ENCODE measurements around the gene OGDH.

OGDH gene

DNA sequence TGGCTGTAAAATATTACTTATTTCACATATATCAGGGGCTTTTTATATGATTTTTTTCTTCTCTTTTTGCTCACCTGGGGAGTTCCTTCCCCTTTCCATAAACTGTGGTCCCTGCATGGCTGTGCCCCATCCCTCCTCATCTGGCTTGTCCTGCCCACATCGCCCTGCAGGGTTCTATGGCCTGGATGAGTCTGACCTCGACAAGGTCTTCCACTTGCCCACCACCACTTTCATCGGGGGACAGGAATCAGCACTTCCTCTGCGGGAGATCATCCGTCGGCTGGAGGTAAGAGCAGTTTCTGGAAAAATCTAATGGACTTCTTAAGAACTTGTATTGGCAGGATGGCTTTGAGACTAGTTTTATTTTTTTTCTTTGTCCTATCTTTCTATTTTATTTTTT lies 60.1 kb downstream of the OGDH start:
- Histone ChIP-seq H3K36me3 (ENCODE audit: insufficient read depth, low read length) (peaks cover 32% of the 10 kb centered on the region), H3K27me3 (ENCODE audit: control insufficient read depth in 1 of 2, insufficient read depth in 2 of 2, low read length in 2 of 2) (no peaks in the 10 kb centered on the region), H3K27ac (ENCODE audit: low read depth, low read length) (no peak overlapping the region), H3K9ac (ENCODE audit: low read length) (no peak overlapping the region), H3K4me1 (ENCODE audit: insufficient read depth, low read length) (peaks cover 8% of the 10 kb centered on the region), H3K9me3 (ENCODE audit: low read length) (no peaks in the 10 kb centered on the region), H3K4me3 (ENCODE audit: low read depth in 1 of 2, low read length in 2 of 2) (no peak overlapping the region)

DNA sequence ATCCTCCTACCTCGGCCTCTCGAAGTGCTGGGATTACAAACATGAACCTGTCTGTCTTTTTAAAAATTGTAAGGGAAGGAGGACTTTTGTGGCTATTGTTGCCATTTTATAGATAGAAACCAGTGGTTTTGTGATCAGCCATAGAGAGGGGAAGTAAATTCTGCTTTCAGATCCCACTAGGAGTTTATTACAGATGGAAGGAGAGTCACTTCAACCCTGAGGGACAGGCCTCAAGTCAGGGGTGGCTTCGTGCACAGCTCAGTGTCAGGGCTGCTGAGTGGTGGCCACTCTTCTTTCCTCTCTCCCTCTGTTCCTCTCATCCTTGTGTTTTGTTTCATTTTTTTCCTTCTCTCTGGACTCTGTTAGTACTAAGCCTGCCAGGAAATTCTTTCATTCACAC lies 60.8 kb downstream of the OGDH start:
- H3K27me3 ChIP-seq (ENCODE audit: control insufficient read depth in 1 of 2, insufficient read depth in 2 of 2, low read length in 2 of 2) = no peaks in the 10 kb centered on the region
- H3K4me1 ChIP-seq (ENCODE audit: insufficient read depth, low read length) = peaks cover 8% of the 10 kb centered on the region
- H3K36me3 ChIP-seq (ENCODE audit: insufficient read depth, low read length) = peaks cover 32% of the 10 kb centered on the region
- no peak overlapping the region for H3K27ac ChIP-seq (ENCODE audit: low read depth, low read length)
- no peak overlapping the region for H3K9ac ChIP-seq (ENCODE audit: low read length)
- no peaks in the 10 kb centered on the region for H3K9me3 ChIP-seq (ENCODE audit: low read length)
- H3K4me3 ChIP-seq (ENCODE audit: low read depth in 1 of 2, low read length in 2 of 2) = no peak overlapping the region

DNA sequence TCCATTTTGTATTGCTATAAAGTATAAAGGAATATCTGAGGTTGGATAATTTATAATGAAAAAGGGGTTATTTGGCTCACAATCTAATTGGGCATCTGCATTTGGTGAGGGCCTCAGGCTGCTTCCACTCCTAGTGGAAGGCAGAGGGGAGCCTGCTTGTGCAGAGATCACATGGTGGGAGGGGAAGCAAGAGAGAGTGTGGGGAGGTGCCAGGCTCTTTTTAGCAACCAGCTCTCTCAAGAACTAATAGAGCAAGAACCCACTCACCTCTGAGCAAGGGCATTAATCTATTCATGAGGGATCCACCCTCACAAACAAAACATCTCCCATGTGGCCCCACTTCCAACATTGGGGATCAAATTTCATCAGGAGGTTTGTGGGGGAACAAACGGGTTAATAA lies 64.6 kb downstream of the OGDH start:
- no peak overlapping the region for H3K4me3 ChIP-seq (ENCODE audit: low read depth in 1 of 2, low read length in 2 of 2)
- H3K4me1 ChIP-seq (ENCODE audit: insufficient read depth, low read length) = no peaks in the 10 kb centered on the region
- H3K9me3 ChIP-seq (ENCODE audit: low read length) = no peaks in the 10 kb centered on the region
- peaks cover 52% of the 10 kb centered on the region for H3K36me3 ChIP-seq (ENCODE audit: insufficient read depth, low read length)
- H3K27me3 ChIP-seq (ENCODE audit: control insufficient read depth in 1 of 2, insufficient read depth in 2 of 2, low read length in 2 of 2) = no peaks in the 10 kb centered on the region
- no peak overlapping the region for H3K9ac ChIP-seq (ENCODE audit: low read length)
- no peak overlapping the region for H3K27ac ChIP-seq (ENCODE audit: low read depth, low read length)

DNA sequence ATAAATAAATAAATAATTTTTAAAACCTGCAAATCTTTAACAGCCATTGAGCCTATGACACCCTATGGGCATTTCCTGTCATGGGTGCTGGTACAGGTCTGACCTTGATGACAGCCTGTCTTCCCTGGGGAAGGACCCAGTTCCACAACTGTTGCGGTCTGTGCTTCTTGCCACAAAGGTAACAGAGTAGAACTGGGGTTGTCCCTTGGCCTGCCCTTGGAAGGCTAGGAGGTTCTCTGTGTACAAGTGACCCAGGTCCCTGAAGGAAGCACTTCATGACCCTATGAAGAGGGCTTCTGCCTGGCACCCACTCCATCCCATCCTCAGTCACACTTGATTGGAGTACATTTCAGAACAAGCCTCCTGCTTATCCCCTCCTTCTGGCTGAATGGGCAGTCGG lies 66.9 kb downstream of the OGDH start:
- Histone ChIP-seq H3K9me3 (ENCODE audit: low read length) (no peaks in the 10 kb centered on the region), H3K4me3 (ENCODE audit: low read depth in 1 of 2, low read length in 2 of 2) (no peak overlapping the region), H3K9ac (ENCODE audit: low read length) (no peak overlapping the region), H3K27ac (ENCODE audit: low read depth, low read length) (no peak overlapping the region), H3K36me3 (ENCODE audit: insufficient read depth, low read length) (peaks cover 34% of the 10 kb centered on the region), H3K4me1 (ENCODE audit: insufficient read depth, low read length) (no peaks in the 10 kb centered on the region), H3K27me3 (ENCODE audit: control insufficient read depth in 1 of 2, insufficient read depth in 2 of 2, low read length in 2 of 2) (no peaks in the 10 kb centered on the region)

DNA sequence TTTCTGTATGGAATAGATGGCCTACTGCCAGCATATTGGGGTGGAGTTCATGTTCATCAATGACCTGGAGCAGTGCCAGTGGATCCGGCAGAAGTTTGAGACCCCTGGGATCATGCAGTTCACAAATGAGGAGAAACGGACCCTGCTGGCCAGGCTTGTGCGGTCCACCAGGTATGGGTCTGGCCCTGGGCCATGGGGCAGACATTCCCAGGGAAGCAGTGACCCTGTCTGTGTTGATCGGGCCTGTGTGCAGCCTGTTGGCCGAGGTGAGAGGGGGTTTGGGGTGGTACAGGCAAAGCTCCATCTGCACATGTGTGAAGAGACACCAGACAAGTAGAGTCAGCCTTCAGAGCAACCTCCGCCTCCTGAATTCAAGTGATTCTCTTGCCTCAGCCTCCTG lies 67.3 kb downstream of the OGDH start:
- H3K4me1 ChIP-seq (ENCODE audit: insufficient read depth, low read length) = no peaks in the 10 kb centered on the region
- H3K27me3 ChIP-seq (ENCODE audit: control insufficient read depth in 1 of 2, insufficient read depth in 2 of 2, low read length in 2 of 2) = no peaks in the 10 kb centered on the region
- H3K9me3 ChIP-seq (ENCODE audit: low read length) = no peaks in the 10 kb centered on the region
- H3K9ac ChIP-seq (ENCODE audit: low read length) = no peak overlapping the region
- no peak overlapping the region for H3K27ac ChIP-seq (ENCODE audit: low read depth, low read length)
- peaks cover 29% of the 10 kb centered on the region for H3K36me3 ChIP-seq (ENCODE audit: insufficient read depth, low read length)
- no peak overlapping the region for H3K4me3 ChIP-seq (ENCODE audit: low read depth in 1 of 2, low read length in 2 of 2)

DNA sequence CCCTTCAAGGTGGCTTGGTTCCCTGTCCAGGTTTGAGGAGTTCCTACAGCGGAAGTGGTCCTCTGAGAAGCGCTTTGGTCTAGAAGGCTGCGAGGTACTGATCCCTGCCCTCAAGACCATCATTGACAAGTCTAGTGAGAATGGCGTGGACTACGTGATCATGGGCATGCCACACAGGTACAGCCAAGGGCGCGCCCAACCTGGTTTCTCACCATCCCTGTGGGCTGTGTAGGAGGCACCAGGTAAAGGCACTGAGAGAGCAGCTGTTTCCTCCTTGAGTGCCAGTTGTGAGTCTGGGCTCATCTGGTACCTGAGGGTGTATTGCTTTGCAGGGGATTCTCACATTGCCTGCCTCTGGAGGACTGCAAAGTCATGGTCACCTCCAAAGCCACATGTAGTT lies 68.0 kb downstream of the OGDH start:
- Histone ChIP-seq H3K4me1 (ENCODE audit: insufficient read depth, low read length) (no peaks in the 10 kb centered on the region), H3K4me3 (ENCODE audit: low read depth in 1 of 2, low read length in 2 of 2) (no peak overlapping the region), H3K9me3 (ENCODE audit: low read length) (no peaks in the 10 kb centered on the region), H3K27ac (ENCODE audit: low read depth, low read length) (no peak overlapping the region), H3K36me3 (ENCODE audit: insufficient read depth, low read length) (peaks cover 34% of the 10 kb centered on the region), H3K27me3 (ENCODE audit: control insufficient read depth in 1 of 2, insufficient read depth in 2 of 2, low read length in 2 of 2) (no peaks in the 10 kb centered on the region), H3K9ac (ENCODE audit: low read length) (no peak overlapping the region)

DNA sequence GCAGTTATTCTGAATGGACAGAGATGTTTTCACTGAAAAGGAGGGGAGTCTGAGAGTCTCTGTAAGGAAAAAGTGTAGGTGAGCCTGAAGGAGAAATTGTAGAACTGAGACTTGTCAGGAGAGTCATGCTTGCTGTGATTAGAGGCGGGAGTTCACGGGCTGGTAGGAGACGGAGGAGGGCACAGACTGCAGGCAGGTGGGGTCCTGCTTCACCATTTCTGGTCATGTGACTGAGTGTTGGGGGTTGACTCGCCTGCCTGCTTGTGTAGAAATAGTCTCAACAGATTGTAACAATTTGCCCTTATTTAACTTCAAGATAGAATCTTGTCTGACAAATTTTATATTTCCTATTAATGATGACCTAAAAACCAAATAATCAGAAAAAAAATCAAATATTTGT lies 70.3 kb downstream of the OGDH start:
- Histone ChIP-seq H3K9me3 (ENCODE audit: low read length) (no peaks in the 10 kb centered on the region), H3K27ac (ENCODE audit: low read depth, low read length) (no peak overlapping the region), H3K36me3 (ENCODE audit: insufficient read depth, low read length) (peaks cover 52% of the 10 kb centered on the region)

DNA sequence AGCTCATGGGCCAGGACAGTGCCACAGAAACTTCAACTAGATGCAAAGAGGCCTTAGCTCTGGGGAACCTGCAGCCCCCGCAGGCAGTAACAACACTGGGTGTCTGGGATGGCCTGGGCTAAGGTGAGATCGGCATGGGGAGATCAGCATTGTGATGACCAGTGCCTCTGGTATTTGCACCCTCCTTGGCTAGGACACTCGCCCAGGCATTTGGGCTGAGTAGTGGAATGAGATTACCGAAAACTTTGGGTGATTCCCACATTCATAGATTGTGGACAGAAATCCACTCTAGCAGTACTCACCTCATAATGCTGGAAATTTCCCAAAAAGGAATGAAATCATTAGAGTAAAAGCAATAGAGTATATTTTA lies 71.7 kb downstream of the OGDH start:
- Histone ChIP-seq H3K27me3 (ENCODE audit: control insufficient read depth in 1 of 2, insufficient read depth in 2 of 2, low read length in 2 of 2) (no peaks in the 10 kb centered on the region), H3K9me3 (ENCODE audit: low read length) (no peaks in the 10 kb centered on the region), H3K36me3 (ENCODE audit: insufficient read depth, low read length) (peaks cover 60% of the 10 kb centered on the region), H3K27ac (ENCODE audit: low read depth, low read length) (no peak overlapping the region), H3K4me1 (ENCODE audit: insufficient read depth, low read length) (no peaks in the 10 kb centered on the region), H3K4me3 (ENCODE audit: low read depth in 1 of 2, low read length in 2 of 2) (no peak overlapping the region), H3K9ac (ENCODE audit: low read length) (no peak overlapping the region)

More for the DNA sequence above, 70.3 kb downstream of the OGDH start:
- Histone ChIP-seq H3K4me3 (ENCODE audit: low read depth in 1 of 2, low read length in 2 of 2) (no peak overlapping the region), H3K27me3 (ENCODE audit: control insufficient read depth in 1 of 2, insufficient read depth in 2 of 2, low read length in 2 of 2) (no peaks in the 10 kb centered on the region), H3K9ac (ENCODE audit: low read length) (no peak overlapping the region), H3K4me1 (ENCODE audit: insufficient read depth, low read length) (no peaks in the 10 kb centered on the region)

DNA sequence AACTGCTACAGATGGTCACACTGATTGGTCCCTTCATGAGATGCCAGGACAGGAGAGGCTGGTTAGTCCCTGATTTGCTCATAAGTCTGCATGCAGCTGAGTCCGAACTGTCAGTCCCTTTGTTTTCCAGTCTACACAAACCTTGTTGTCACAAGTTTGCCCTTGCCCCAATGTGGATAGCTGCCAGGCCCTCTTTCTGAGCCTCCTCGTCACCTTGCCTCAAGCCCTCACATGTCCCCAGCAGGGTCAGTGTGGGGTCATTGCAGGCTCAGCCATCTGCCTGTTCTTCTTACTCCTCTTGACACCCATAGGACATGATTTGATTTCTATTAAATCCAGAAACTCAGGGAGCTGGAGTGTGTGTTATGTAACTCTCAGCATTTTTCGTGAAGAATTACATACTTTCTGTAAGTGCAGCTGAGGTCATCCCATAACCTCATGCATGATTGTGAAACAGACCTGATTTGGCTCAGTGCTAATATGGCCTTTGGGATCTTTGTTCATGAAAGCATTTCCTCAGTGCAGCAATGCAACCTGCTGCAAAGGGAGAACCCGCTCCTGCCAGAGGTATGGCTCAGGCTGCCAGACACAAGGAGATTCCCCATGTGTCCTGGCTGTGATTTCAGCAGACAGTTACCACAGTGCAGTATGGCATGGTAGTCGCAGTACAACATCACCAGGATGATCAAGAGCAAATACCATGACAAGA lies 72.2 kb downstream of the OGDH start:
- Histone ChIP-seq H3K9me3 (ENCODE audit: low read length) (no peaks in the 10 kb centered on the region), H3K4me3 (ENCODE audit: low read depth in 1 of 2, low read length in 2 of 2) (no peak overlapping the region), H3K27me3 (ENCODE audit: control insufficient read depth in 1 of 2, insufficient read depth in 2 of 2, low read length in 2 of 2) (no peaks in the 10 kb centered on the region), H3K27ac (ENCODE audit: low read depth, low read length) (no peak overlapping the region), H3K36me3 (ENCODE audit: insufficient read depth, low read length) (peaks cover 57% of the 10 kb centered on the region), H3K9ac (ENCODE audit: low read length) (no peak overlapping the region), H3K4me1 (ENCODE audit: insufficient read depth, low read length) (no peaks in the 10 kb centered on the region)

DNA sequence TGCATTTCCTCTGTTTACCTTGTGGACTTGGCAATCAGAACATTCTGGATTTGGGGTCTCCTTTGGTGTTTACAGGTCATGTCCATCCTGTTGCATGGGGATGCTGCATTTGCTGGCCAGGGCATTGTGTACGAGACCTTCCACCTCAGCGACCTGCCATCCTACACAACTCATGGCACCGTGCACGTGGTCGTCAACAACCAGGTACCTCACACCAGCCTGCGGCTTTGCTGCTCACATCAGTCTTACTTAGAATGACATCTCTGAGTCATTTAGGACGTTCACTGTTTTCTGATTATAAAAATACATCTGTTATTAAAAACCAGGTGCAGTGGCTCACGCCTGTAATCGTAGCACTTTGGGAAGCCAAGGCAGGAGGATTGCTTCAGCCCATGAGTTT lies 75.2 kb downstream of the OGDH start:
- no peaks in the 10 kb centered on the region for H3K27me3 ChIP-seq (ENCODE audit: control insufficient read depth in 1 of 2, insufficient read depth in 2 of 2, low read length in 2 of 2)
- H3K4me1 ChIP-seq (ENCODE audit: insufficient read depth, low read length) = no peaks in the 10 kb centered on the region
- H3K9ac ChIP-seq (ENCODE audit: low read length) = no peak overlapping the region
- H3K9me3 ChIP-seq (ENCODE audit: low read length) = no peaks in the 10 kb centered on the region
- H3K36me3 ChIP-seq (ENCODE audit: insufficient read depth, low read length) = peaks cover 38% of the 10 kb centered on the region
- no peak overlapping the region for H3K27ac ChIP-seq (ENCODE audit: low read depth, low read length)
- H3K4me3 ChIP-seq (ENCODE audit: low read depth in 1 of 2, low read length in 2 of 2) = no peak overlapping the region

DNA sequence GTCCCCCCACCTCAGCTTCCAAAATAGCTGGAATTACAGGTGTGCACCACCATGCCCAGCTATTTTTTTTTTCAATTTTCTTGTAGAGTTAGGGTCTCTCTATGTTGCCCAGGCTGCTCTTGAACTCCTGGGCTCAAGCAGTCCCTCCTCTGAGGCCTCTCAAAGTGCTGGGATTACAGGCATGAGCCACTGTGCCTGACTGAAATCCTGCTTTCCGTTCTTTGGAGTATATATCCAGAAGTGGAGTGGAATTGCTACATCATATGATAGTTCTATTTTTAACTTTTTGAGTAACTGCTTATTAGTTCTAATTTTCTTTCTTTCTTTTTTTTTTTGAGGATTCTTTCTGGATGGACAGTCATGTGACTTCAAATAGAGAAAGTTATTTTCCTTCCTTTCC lies 79.3 kb downstream of the OGDH start:
- Histone ChIP-seq H3K9me3 (ENCODE audit: low read length) (no peaks in the 10 kb centered on the region), H3K36me3 (ENCODE audit: insufficient read depth, low read length) (peaks cover 31% of the 10 kb centered on the region), H3K27ac (ENCODE audit: low read depth, low read length) (no peak overlapping the region), H3K4me3 (ENCODE audit: low read depth in 1 of 2, low read length in 2 of 2) (no peak overlapping the region), H3K9ac (ENCODE audit: low read length) (no peak overlapping the region), H3K4me1 (ENCODE audit: insufficient read depth, low read length) (no peaks in the 10 kb centered on the region), H3K27me3 (ENCODE audit: control insufficient read depth in 1 of 2, insufficient read depth in 2 of 2, low read length in 2 of 2) (no peaks in the 10 kb centered on the region)

DNA sequence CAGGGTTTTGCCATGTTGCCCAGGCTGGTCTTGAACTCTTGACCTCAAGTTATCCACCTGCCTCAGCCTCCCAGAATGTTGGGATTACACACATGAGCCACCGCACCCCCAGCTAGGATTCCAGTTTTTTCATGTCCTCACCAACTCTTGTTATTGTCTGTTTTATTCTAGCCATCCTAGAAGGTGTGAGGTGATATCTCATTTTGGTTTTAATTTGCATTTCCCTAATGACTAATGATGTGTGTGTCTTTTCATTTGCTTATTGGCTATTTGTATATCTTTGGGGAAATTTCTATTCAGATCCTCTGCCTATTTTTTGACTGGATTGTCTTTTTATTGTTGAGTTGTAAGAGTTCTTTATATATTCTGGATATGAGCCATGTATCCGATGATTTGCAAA lies 83.0 kb downstream of the OGDH start:
- Histone ChIP-seq H3K4me1 (ENCODE audit: insufficient read depth, low read length) (no peaks in the 10 kb centered on the region), H3K36me3 (ENCODE audit: insufficient read depth, low read length) (peaks cover 24% of the 10 kb centered on the region), H3K9ac (ENCODE audit: low read length) (no peak overlapping the region), H3K27me3 (ENCODE audit: control insufficient read depth in 1 of 2, insufficient read depth in 2 of 2, low read length in 2 of 2) (no peaks in the 10 kb centered on the region), H3K4me3 (ENCODE audit: low read depth in 1 of 2, low read length in 2 of 2) (no peak overlapping the region), H3K27ac (ENCODE audit: low read depth, low read length) (no peak overlapping the region), H3K9me3 (ENCODE audit: low read length) (no peaks in the 10 kb centered on the region)
